RPMI8226 (cell line): ENCODE results near the gene RHOXF2.
"Not testable (repeated sequence)": the region's sequence is repeated elsewhere in the genome, so short reads cannot be mapped to it uniquely, and the experiment has no call there.

Experiments
- DNase-seq: peaks from one replicate; pipeline ENCODE4 v3.0.0-alpha.2; 2015

RHOXF2 gene

GRCh38 chrX:120158313-120158712, at the start of gene RHOXF2:
Gene RHOXF2 (plus strand): TSS chrX:120158613. CDS start chrX:120158751, 138 bp downstream.
- not testable (repeated sequence) for DNase-seq

GRCh38 chrX:120109378-120109777, 49.0 kb upstream of the RHOXF2 start:
- no peak for DNase-seq

- DNase-seq = no peak
These were observed 46.8 kb upstream of the RHOXF2 start for GRCh38 chrX:120111611-120112010.

GRCh38 chrX:120115438-120115963, 42.9 kb upstream of the RHOXF2 start, which contains the start of gene RHOXF1:
Gene RHOXF1 (minus strand): TSS chrX:120115913. CDS start chrX:120115862, 51 bp downstream.
- DNase-seq = no peak

GRCh38 chrX:120120223-120120622, 38.2 kb upstream of the RHOXF2 start:
- DNase-seq = no peak

- peak; percentile 32 for DNase-seq
These were observed 33.0 kb upstream of the RHOXF2 start for GRCh38 chrX:120125444-120125843.

- DNase-seq = not testable (repeated sequence)
These were observed 30.0 kb upstream of the RHOXF2 start for GRCh38 chrX:120128306-120128846.

- DNase-seq = no peak
These were observed 22.3 kb upstream of the RHOXF2 start for GRCh38 chrX:120136128-120136527.

GRCh38 chrX:120136840-120137239, 21.6 kb upstream of the RHOXF2 start:
- DNase-seq = no peak

- no peak for DNase-seq
These were observed 21.0 kb upstream of the RHOXF2 start for GRCh38 chrX:120137439-120137838.

GRCh38 chrX:120140293-120140981, 18.0 kb upstream of the RHOXF2 start:
- no peak for DNase-seq

- DNase-seq = no peak
These were observed 14.1 kb upstream of the RHOXF2 start for GRCh38 chrX:120144178-120144844.

- no peak for DNase-seq
These were observed 13.0 kb upstream of the RHOXF2 start for GRCh38 chrX:120145295-120145925.

- not testable (repeated sequence) for DNase-seq
These were observed 12.1 kb upstream of the RHOXF2 start for GRCh38 chrX:120146323-120146722.

GRCh38 chrX:120147537-120147936, 10.9 kb upstream of the RHOXF2 start:
- no peak for DNase-seq

GRCh38 chrX:120150109-120150744, 8.2 kb upstream of the RHOXF2 start:
- DNase-seq = not testable (repeated sequence)

GRCh38 chrX:120159086-120159485, 673 bp downstream of the RHOXF2 start:
- not testable (repeated sequence) for DNase-seq

GRCh38 chrX:120193254-120193653, 34.8 kb downstream of the RHOXF2 start:
- not testable (repeated sequence) for DNase-seq

GRCh38 chrX:120193720-120194119, 35.3 kb downstream of the RHOXF2 start:
- DNase-seq = not testable (repeated sequence)

GRCh38 chrX:120195786-120196185, 37.4 kb downstream of the RHOXF2 start:
- not testable (repeated sequence) for DNase-seq

- DNase-seq = not testable (repeated sequence)
These were observed 38.3 kb downstream of the RHOXF2 start for GRCh38 chrX:120196626-120197283.

GRCh38 chrX:120200851-120201250, 42.4 kb downstream of the RHOXF2 start:
- no peak for DNase-seq
